Ovary (tissue), 9 donors: ENCODE data around the gene PDE3A. TPM values are rescaled to one million over a fixed set of nuclear protein-coding genes. Genes with fewer than 3 reads are reported as not detected.

Experiments
- DNase-seq, 5 donors: peaks; one replicate each; pipeline ENCODE4 v3.0.0-alpha.2; 2019 to 2020
- H3K27ac ChIP-seq, 2 donors: fragments of 200-600 bp; one replicate each; pipeline versions ENCODE4 v1.5.1 to v1.8.0; 2019 to 2022
- H3K27me3 ChIP-seq: fragments of 200-600 bp; one replicate; pipeline ENCODE4 v1.8.0; 2022
- H3K36me3 ChIP-seq: fragments of 200-600 bp; sonication (generic); one replicate; pipeline ENCODE4 v1.5.1; 2019
- H3K4me1 ChIP-seq: one replicate; pipeline ENCODE4 v1.8.1; 2013; ENCODE audit warnings: mild to moderate bottlenecking, moderate library complexity; ENCODE audit not compliant: insufficient read depth
- H3K4me3 ChIP-seq: fragments of 200-600 bp; sonication (generic); one replicate; pipeline ENCODE4 v1.5.1; 2017
- H3K9me3 ChIP-seq, 2 donors: fragments of 200-600 bp in 1 of 2; sonication (generic) in 1 of 2; one replicate each; pipeline versions ENCODE4 v1.5.1 to v1.8.1; 2013 to 2019; ENCODE audit warnings: mild to moderate bottlenecking in 1 of 2, moderate library complexity in 1 of 2
- EP300 ChIP-seq: sonication (generic); formaldehyde crosslinking; IDR thresholded peaks from one replicate; pipeline ENCODE4 v1.6.1; 2017; ENCODE audit warnings: antibody characterized with exemption
- POLR2A ChIP-seq: fragments of 450-650 bp; IDR thresholded peaks from one replicate; pipeline ENCODE4 v1.6.1; 2017; ENCODE audit warnings: antibody characterized with exemption, mild to moderate bottlenecking, moderate library complexity
- WGBS, 3 donors: extraction: QIAGEN DNeasy Blood & Tissue Kit in 1 of 3; methylation state at CpG; one replicate each; pipeline versions ENCODE4 v1.1.5 to v1.1.7; 2013 to 2017; 5-methylcytosine and 5-hydroxymethylcytosine counted together
- intact Hi-C, 4 donors: fragments of 100-400 bp; cut with DNase I; formaldehyde crosslinking; loops; one replicate each; pipeline versions ENCODE4 v1.11.0 to v1.15.1; 2022 to 2023
- polyA plus RNA-seq, 2 donors: library from polyadenylated mRNA; stranded (reverse); fragments of 200-250 nt in 1 of 2; fragments of 350-450 nt in 1 of 2; fragmentation: Illumina TruSeq in 1 of 2; extraction: RNeasy Lipid Tissue Mini Kit (QIAGEN cat#74804) in 1 of 2; gene quantifications; one replicate each; pipeline ENCODE4 v1.2.3, GENCODE V29; 2013 to 2014
- total RNA-seq, 7 donors: library from RNA; depleted of rRNA in 2 of 7; stranded (reverse); fragments of >200 nt in 2 of 7; fragmentation: NEBNext Ultra II Directional in 3 of 7; extraction: Animal tissue kit (Norgen Biotek cat#: 25700) in 3 of 7; gene quantifications; one replicate each; pipeline versions ENCODE4 v1.1.0 to v1.2.4, GENCODE V29; 2016 to 2023
- TF ChIP-seq, protein P1 (sequence below), 3 donors: fragments of 450-650 bp in 2 of 3; fragments of 200-600 bp in 1 of 3; IDR thresholded peaks; one replicate each; pipeline versions ENCODE4 v1.5.1 to v1.8.0; 2016 to 2022; ENCODE audit warnings: antibody characterized with exemption in 3 of 3, mild to moderate bottlenecking in 1 of 3
- donor health status: DM: no; HTN: no; CAD: no; lungs with moderate emphysema.
- donor health status: DM: no; HTN: no; CAD: no.
- donor health status: Bipolar disorder and iron deficiency.
- donor health status: DM: yes; HTN: yes; CAD: no.
- donor health status: DM: no; HTN: no; CAD: no.
- donor health status: DM: yes; HTN: yes; CAD: no.

The PDE3A gene
- total and polyA plus RNA-seq, 9 donors = 3.7 to 15.2 (median 7.1) TPM

- Histone ChIP-seq H3K27ac (no peak overlapping the region), H3K36me3 (no peaks in the 10 kb centered on the region), H3K9me3 (no peaks in the 10 kb centered on the region), H3K4me1 (peaks cover 5% of the 10 kb centered on the region), H3K27me3 (no peaks in the 10 kb centered on the region), H3K4me3 (no peak overlapping the region)
- TF ChIP-seq POLR2A (no peak), EP300 (no peak)
- TF ChIP-seq, protein P1, sequence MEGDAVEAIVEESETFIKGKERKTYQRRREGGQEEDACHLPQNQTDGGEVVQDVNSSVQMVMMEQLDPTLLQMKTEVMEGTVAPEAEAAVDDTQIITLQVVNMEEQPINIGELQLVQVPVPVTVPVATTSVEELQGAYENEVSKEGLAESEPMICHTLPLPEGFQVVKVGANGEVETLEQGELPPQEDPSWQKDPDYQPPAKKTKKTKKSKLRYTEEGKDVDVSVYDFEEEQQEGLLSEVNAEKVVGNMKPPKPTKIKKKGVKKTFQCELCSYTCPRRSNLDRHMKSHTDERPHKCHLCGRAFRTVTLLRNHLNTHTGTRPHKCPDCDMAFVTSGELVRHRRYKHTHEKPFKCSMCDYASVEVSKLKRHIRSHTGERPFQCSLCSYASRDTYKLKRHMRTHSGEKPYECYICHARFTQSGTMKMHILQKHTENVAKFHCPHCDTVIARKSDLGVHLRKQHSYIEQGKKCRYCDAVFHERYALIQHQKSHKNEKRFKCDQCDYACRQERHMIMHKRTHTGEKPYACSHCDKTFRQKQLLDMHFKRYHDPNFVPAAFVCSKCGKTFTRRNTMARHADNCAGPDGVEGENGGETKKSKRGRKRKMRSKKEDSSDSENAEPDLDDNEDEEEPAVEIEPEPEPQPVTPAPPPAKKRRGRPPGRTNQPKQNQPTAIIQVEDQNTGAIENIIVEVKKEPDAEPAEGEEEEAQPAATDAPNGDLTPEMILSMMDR (IDR thresholded peaks at IDR 0.05) = no peak
- intact Hi-C loops = no loop called here
- no peak for DNase-seq
Measured at GRCh38 chr12:20490213-20490612, 121.9 kb downstream of the PDE3A start.

DNA sequence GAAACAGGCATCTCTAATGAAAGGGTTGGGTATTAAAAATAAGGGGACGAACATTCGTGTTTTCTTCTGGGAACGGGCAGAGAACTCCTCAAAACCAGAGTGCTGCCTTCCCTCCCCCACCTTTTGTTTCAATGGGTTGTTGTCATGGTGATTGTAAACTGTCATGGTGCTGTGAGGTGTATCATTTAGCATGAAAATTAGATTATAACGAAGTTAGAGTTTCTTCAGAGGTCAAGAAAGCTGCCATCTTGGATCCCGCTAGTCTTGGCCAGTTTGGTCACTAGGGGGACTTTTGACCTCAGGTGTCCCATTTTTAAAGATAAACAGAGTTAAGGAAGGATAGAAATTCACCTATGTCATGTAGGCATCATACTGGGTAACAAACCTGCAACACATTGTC, 123.0 kb downstream of the PDE3A start:
- WGBS, 3 donors = 76 to 77% (median 77%) methylated on average over 5 of the region's 5 CpGs
- H3K27ac ChIP-seq = no peak overlapping the region
- TF ChIP-seq EP300 = no peak

GRCh38 chr12:20492251-20492760, 124.0 kb downstream of the PDE3A start:
- Histone ChIP-seq H3K4me3 (no peak overlapping the region), H3K27me3 (no peaks in the 10 kb centered on the region), H3K27ac (no peak overlapping the region), H3K9me3 (no peaks in the 10 kb centered on the region), H3K4me1 (peaks cover 6% of the 10 kb centered on the region), H3K36me3 (no peaks in the 10 kb centered on the region)
- 84 to 92% (median 88%) methylated on average over 4 of the region's 4 CpGs for WGBS, 3 donors
- TF ChIP-seq POLR2A (no peak), EP300 (no peak)
- TF ChIP-seq, protein P1 (IDR thresholded peaks at IDR 0.05) = no peak
- intact Hi-C loops = no loop called here
- DNase-seq = no peak

More for the DNA sequence above, 123.0 kb downstream of the PDE3A start:
- H3K4me3 ChIP-seq = no peak overlapping the region
- no peaks in the 10 kb centered on the region for H3K9me3 ChIP-seq
- no peaks in the 10 kb centered on the region for H3K36me3 ChIP-seq
- DNase-seq = no peak
- peaks cover 8% of the 10 kb centered on the region for H3K4me1 ChIP-seq
- intact Hi-C loops = no loop called here
- no peaks in the 10 kb centered on the region for H3K27me3 ChIP-seq

GRCh38 chr12:20493934-20494333, 125.6 kb downstream of the PDE3A start:
- Histone ChIP-seq H3K4me1 (peaks cover 6% of the 10 kb centered on the region), H3K36me3 (no peaks in the 10 kb centered on the region), H3K27ac (no peak overlapping the region), H3K27me3 (no peaks in the 10 kb centered on the region), H3K4me3 (no peak overlapping the region), H3K9me3 (no peaks in the 10 kb centered on the region)
- WGBS, 3 donors = 49 to 69% (median 63%) methylated on average over 1 of the region's 1 CpG
- intact Hi-C loops = no loop called here
- DNase-seq = no peak
- TF ChIP-seq EP300 = no peak
- TF ChIP-seq, protein P1 (IDR thresholded peaks at IDR 0.05) = no peak
- TF ChIP-seq POLR2A = no peak

DNA sequence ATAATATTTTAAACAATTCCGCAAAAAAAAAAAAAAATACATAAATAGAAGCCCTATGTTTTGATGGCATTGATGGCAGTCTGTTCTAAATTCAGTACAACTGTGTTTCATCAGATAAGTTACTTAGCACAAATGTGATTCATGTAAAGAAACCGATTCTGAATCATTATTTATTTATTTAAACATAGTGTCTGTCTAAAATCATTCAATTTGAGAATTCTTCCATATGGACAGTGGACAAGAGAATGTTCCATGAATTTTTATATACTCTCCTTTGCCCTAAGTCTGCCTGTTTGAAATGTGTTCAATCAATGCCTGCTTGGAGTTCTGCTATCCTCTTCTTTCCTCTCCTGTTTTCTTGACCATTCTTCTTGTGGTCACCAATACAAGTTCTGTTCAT, 126.5 kb downstream of the PDE3A start:
- WGBS, 3 donors = 83 to 88% (median 85%) methylated on average over 2 of the region's 2 CpGs
- intact Hi-C loops = no loop called here
- Histone ChIP-seq H3K27me3 (no peaks in the 10 kb centered on the region), H3K27ac (no peak overlapping the region), H3K4me3 (no peak overlapping the region), H3K9me3 (no peaks in the 10 kb centered on the region), H3K36me3 (no peaks in the 10 kb centered on the region), H3K4me1 (peaks cover 6% of the 10 kb centered on the region)
- TF ChIP-seq EP300 = no peak
- no peak for TF ChIP-seq POLR2A
- TF ChIP-seq, protein P1 (IDR thresholded peaks at IDR 0.05) = no peak
- DNase-seq = no peak
